GM18870 (cell line): ENCODE measurements around the gene INSR.

Experiments
- ATAC-seq: cut with Tn5 transposase; IDR thresholded peaks from one replicate; pipeline ENCODE4 v1.9.1; 2021; ENCODE audit warnings: moderate library complexity; ENCODE audit not compliant: unreplicated experiment

Gene INSR

DNA sequence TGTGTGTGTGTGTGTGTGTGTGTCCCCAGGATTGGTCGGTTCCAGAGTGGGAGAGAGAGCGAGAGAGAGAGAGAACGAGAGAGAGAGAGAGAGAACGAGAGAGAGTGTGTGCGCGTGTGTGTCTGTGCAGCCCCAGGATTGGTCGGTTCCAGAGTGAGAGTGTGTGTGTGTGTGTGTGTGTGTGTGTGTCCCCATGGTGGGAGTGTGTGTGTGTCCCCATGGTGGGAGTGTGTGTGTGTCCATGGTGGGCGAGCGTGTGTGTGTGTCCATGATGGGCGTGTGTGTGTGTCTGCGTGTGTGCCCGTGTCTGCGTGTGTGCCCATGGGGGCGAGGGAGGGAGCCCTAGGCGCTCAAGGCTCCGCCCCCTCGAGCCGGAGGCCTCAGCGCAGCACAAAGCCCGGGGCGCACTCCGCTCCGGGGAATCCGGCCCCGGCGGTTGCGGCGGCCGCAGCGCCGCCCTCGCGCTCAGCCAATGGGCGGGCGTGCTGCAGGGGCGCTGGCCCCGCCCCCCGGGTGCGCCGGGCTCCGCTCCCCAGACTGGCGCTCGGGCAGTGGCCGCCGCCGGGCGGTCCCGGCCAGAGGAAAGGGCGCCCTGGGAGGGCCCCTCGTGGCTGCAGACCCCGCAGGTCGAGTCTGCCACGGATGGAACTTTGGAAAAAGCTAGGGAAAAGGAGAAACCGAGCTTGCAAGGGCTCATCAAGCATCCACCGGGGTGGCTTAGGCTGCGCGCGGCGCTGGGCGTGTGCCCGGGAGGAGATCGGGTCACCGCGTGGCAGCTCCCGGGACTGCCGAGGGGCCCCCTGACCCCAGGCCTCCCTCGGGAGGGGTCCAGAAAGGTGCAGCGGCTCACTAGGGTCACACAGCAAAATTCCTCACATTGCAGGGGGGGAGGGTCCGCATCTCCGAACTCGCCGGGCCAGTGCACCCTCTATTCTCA, 96.2 kb downstream of the INSR start:
- peak; percentile 51 for ATAC-seq

DNA sequence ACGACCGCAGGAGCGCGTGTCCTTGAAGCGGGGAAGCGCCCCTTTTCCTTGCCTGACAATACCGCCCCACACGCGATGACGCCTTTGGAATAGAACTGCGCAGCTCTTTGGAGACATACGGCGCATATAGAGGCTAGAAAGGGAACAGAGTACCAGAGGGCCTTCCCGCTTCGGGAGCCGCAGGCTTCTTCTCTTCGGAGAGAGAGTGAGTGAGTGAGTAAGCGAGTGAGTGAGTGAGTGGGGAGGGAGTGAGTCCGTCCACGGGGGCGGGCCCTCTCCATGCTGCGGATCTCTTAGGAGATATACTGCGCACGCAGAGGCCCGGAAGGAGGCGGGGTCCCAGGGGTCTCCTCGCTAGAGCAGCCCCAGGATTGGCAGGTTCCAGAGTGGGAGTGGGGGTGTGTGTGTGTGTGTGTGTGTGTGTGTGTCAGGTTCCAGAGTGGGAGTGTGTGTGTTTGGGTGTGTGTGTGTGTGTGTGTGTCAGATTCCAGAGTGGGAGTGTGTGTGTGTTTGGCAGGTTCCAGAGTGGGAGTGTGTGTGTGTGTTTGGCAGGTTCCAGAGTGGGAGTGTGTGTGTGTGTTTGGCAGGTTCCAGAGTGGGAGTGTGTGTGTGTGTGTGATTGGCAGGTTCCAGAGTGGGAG, 97.0 kb downstream of the INSR start:
- peak; percentile 56 for ATAC-seq

- ATAC-seq, result no peak
Observed at GRCh38 chr19:7196763-7197118, 97.5 kb downstream of the INSR start.

DNA sequence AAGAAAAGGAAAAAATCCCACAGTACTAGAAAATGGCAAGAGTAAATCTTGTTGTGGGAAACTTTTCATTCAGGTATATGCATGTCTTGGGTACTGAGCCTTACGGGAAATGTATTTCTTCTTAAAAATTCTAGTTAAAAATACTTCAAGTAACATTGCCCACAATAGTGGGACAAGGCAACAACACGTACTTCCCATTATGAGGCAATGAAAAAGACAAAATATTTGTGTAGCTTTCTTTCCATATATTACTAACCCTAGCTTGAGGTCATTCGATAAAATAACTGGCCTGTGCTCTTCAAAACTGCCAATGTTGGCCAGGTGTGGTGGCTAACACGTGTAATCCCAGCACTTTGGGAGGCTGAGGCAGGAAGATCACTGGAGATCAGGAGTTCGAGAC, 99.2 kb downstream of the INSR start:
- no peak for ATAC-seq

- no peak for ATAC-seq
Observed at GRCh38 chr19:7194566-7194965, 99.6 kb downstream of the INSR start.

DNA sequence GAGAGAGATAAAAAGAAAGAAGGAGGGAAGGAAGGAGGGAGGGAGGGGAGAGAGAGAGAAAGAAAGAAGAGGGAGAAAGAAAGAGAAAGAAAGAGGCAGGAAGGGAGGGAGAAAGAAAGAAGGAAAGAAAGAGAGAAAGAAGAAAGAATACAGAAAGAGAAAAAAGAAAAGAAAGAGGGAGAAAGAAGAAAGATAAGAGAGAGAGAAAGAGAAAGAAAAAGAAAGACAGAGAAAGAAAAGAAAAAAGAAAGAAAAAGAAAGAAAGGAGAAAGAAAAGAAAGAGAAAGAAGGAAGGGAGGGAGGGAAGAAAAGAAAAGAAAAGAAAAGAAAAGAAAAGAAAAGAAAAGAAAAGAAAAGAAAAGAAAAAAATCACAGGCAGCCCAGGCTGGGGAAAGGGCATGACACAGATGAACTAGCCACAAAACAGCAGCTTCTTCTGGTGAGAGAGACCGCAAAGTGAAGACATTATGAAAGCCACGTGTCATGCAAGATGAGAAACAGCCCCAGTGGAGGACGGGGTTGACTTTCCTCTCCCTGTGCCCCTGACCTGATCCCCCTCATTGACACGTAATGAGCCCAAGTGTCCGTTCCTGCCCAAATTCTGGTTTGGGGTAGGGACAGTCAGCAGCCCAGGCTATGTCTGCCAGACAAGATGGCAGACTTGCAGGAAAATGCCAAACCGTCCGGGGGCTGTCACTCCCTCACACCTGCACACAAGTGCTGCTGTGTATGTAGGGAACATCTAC, 102.1 kb downstream of the INSR start:
- ATAC-seq, result no peak

DNA sequence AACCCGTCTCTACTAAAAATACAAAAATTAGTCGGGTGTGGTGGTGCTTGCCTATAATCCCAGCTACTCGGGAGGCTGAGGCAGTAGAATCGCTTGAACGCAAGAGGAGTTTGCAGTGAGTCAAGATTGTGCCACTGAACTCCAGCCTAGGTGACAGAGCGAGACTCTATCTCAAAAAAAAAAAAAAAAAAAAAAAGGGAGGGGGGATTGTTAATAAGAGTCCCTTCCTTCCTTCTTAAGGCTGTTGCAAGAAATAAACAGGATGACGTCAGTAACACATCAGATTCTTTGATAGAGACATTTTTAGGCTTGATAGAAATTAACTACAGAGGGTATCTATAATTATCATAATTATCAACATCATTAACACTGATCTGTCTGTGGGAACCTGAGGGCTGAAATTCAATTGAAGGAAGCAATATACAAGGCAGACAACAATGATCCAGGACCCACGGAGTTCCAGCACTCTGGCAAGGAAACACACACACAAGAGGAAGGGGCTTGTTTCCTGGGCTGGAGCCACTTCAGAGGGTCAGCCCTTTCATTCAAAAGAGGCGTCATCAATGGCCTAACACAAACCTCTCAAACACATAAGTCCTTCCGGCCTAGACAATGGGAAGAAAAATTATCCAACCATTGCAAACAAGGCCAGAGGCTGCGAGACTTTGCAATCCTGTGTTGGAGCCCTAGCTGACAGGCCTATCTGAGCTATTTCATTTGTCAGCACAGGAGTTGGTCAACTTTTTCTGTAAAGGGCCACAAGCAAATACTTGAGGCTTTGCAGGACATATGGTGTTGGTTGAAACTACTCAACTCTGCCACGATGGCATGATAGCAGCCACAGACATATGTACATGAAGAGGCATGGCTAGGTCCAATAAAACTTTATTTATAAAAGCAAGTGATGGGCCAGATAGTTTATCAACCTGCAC, 105.2 kb downstream of the INSR start:
- ATAC-seq, result no peak

DNA sequence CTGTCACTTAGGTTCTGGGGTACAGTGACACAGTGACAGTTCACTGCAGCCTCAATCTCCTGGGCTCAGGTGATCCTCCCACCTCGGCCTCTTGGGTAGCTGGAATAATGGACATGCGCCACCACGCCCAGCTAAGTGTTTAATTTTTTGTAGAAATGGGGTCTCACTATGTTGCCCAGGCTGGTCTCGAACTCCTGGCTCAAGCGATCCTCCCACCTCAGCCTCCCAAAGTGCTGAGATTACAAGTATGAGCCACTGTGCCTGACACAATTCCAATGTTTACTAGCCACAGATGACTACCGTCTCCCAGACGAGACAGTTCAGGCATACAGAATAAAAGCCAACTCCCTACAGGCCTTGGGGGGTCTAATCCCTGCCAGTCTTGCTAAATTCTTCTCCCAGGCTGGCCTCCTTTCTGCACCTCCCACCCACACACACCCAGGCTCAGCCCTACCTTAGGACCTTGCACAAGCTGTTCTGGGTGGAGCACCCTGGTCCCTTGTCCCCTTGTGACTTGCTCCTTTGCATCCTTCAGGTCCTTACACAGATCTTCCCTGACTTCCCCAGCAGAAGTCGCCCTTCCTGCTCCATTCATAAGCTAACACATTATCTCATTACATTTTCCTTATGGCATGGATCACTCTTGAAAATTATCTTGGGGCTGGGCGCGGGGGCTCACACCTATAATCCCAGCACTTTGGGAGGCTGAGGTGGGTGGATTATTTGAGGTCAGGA, 106.4 kb downstream of the INSR start:
- ATAC-seq, result no peak

- no peak for ATAC-seq
Observed at GRCh38 chr19:7182489-7182888, 111.7 kb downstream of the INSR start.

DNA sequence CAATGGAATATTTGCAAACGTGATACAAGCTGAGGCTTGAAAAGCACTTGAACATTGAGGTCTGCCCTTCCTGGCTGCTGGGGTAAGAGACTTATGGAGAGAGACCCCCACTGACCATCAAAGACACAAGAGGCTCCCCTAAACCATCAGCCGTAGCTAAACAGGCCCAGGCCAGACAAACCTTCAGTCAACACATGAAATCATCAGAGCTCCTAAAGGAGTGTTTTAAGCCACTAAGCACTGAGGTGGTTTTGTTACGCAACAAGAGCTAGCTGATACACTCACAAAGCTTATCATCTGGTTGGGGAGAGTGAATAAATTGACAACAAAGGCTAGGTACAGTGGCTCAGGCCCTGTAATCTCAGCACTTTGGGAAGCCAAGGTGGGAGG, 114.3 kb downstream of the INSR start:
- ATAC-seq, result no peak

DNA sequence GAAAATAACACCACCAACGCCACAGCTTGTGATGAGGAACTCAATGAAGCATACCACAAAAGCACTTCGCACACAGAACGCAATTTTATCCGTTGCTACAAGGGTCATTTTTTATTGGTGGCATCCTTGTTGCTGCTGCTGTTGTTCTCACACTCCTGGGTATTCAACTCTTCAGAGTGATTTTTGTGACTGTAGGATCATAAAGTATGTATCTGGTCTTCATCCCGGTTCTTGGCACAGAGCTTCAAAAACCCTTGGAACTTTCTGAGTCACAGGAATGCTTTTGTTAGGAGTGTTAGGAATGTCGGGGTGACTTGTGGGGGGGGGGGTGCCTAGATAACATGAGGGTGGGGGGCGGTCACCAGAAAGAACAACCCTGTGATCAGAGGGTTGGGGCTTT, 116.3 kb downstream of the INSR start:
- ATAC-seq, result no peak

- no peak for ATAC-seq
Observed at GRCh38 chr19:7176792-7177191, 117.4 kb downstream of the INSR start.

DNA sequence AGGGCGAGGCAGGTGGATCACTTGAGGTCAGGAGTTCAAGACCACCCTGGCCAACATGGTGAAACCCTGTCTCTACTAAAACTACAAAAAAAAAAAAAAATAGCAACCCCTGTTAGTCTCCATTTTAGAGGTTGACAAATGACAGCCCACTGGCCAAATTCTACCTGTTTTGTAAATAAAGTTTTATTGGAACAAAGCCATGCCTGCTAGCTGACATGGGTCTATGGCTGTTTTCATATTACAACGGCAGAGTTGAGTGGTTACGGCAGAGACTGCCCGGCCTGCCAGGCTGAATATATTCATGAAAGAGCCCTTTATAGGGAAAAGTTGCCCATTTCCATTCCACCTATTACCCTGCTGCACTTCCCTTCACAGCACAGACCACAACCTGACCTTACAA, 121.4 kb downstream of the INSR start:
- no peak for ATAC-seq

DNA sequence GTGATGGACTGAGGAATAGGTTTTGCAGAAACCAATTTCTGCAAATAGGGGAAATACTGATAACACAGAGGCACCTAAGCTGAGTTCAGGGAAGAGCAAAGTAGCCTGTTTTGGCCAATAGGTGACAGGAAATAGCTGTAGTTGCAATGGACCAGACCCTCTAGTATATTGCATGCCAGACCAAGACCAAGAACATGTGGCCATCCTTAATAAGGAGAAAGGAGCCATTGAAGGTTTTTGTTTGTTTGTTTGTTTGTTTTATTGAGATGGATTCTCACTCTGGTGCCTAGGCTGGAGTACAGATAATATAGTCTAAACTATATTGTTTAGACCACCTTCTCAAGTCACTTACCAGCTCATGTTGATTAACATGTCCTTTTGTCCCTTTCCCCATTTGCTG, 123.2 kb downstream of the INSR start:
- ATAC-seq, result no peak

DNA sequence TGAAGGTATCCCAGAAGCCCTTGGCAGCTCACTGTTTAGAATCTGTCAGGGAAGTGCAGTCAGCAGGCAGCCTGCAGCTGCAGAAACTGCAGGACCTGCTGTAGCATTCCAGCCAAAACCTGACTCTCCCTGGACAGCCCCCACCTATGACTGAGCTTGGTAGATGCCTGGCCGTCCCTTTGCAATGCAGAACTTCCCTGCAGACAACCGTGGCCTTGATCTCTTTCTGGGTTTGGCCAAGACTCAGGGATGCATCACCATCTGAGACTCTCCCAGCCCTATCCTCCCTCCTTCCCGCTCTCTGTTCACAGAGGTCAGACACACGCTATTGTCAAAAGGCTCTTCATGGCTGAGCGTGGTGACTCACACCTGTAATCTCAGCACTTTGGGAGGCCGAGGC, 125.3 kb downstream of the INSR start:
- ATAC-seq, result no peak

DNA sequence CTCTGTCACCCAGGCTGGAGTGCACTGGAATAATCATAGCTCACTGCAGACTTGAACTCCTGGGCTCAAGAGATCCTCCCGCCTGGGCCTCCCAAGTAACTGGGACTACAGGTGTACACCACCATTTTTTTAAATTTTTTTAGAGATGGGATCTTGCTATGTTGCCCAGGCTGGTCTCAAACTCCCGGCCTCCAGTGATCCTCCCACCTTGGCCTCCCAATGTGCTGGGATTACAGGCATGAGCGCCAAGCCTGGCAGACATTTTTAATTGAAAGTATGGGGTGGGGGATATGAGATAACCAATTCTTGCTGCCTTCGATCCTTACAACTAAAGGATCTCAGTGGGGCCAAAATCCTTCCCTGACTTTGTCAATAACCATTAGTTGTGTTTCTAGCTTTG, 132.9 kb downstream of the INSR start:
- ATAC-seq, result no peak

DNA sequence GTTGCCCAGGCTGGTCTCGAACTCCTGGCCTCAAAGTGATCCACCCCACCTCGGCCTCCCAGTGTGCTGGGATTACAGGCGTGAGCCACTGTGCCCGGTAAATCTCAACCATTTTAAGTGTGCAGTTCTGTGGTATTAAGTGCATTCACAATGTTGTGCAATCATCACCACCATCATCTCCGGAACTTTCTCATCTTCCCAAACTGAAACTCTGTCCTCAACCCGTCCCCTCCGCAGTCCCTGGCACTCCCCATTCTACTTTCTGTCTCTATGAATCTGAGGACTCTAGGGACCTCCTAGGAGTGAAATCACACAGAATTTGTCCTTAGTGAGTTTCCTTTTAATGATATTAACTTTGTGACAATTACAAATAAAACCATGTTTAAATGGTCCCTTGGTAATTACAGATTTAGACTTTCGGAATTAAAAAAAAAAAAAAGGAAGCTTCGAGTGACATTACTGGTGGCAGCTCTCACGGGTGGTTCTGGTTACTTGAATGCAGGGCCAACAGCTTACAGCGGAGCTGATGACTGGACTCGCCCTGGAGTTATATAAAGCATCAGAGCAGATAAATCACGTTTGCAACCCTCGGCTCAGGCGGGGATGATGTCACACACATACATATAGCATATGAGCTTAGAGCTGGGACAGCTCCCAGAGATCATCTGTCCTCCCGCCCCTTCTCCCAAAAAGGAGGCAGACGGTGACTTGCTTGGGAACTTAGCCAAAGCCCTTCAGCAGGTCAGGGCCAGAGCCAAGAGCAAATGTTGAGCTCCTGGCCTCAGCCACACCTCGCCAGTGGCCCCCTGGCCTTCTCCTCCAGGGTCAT, 134.9 kb downstream of the INSR start:
- ATAC-seq, result no peak

DNA sequence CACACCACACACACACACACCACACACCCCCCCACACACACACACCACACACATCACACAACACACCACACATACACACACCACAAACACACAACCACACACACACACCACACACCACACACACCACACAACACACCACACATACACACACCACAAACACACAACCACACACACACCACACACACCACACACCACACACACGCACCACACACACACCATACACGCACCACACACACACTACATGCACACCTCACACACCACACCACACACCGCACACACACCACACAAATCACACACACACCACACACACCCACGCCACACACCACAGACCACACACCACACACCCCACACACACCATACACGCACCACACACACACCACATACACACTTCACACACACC, 141.2 kb downstream of the INSR start:
- ATAC-seq, result no peak

DNA sequence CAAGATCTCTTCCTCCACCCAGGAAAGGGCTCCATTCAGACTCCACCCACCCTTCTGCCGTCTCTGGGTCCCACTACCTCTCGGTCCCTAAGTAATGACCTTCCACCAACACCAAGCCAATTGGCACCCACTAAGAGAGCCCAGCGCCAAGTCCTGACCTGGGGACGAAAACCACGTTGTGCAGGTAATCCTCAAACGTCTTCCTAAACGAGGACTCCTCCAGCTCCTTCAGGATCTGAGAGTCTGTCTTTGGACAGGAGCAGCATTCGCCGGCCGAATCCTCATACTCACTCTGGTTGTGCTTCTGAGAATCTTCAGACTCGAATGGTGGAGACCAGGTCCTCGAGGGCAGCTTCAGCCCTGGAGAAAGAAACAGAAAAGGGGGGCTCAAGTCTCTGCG, 141.6 kb downstream of the INSR start:
- no peak for ATAC-seq
